Parathyroid adenoma (tissue), 2 donors: ENCODE results near the gene RBMS3.
A peak's percentile ranks its signal among the peaks of the same experiment; 100 is the strongest.

Source experiments
- H2AFZ ChIP-seq: fragments of 300-600 bp; sonication (generic); one replicate; pipeline ENCODE4 v1.7.0; 2017; ENCODE audit warnings: antibody characterized with exemption, mild to moderate bottlenecking
- H3K27ac ChIP-seq: fragments of 300-600 bp; sonication (generic); one replicate; pipeline ENCODE4 v1.7.0; 2017
- H3K27me3 ChIP-seq: fragments of 300-600 bp; sonication (generic); one replicate; pipeline ENCODE4 v1.7.0; 2017; ENCODE audit warnings: low read length; ENCODE audit not compliant: control insufficient read depth, insufficient read depth
- H3K36me3 ChIP-seq: fragments of 300-600 bp; sonication (generic); one replicate; pipeline ENCODE4 v1.7.0; 2017; ENCODE audit warnings: low read length; ENCODE audit not compliant: control insufficient read depth, insufficient read depth
- H3K4me1 ChIP-seq: fragments of 300-600 bp; sonication (generic); one replicate; pipeline ENCODE4 v1.7.0; 2017; ENCODE audit warnings: control low read depth
- H3K4me2 ChIP-seq: fragments of 300-600 bp; sonication (generic); one replicate; pipeline ENCODE4 v1.7.0; 2017; ENCODE audit warnings: low read length
- H3K4me3 ChIP-seq: fragments of 300-600 bp; sonication (generic); one replicate; pipeline ENCODE4 v1.7.0; 2017; ENCODE audit warnings: low read depth, low read length
- H3K79me2 ChIP-seq: fragments of 300-600 bp; sonication (generic); one replicate; pipeline ENCODE4 v1.7.0; 2017; ENCODE audit warnings: control low read depth
- H3K9ac ChIP-seq: fragments of 300-600 bp; sonication (generic); one replicate; pipeline ENCODE4 v1.7.0; 2017; ENCODE audit warnings: mild to moderate bottlenecking
- H3K9me3 ChIP-seq: fragments of 300-600 bp; sonication (generic); one replicate; pipeline ENCODE4 v1.7.0; 2017; ENCODE audit warnings: low read length; ENCODE audit not compliant: control insufficient read depth
- CTCF ChIP-seq: fragments of 300-600 bp; sonication (generic); IDR thresholded peaks from one replicate; pipeline ENCODE4 v1.7.0; 2017; ENCODE audit warnings: antibody characterized with exemption, mild to moderate bottlenecking
- donor health status: primary hyperparathyroidism.

The RBMS3 gene

GRCh38 chr3:29758434-29759322, 477.8 kb downstream of the RBMS3 start:
- no peak for TF ChIP-seq CTCF
- no peak overlapping the region for H3K9ac ChIP-seq
- peaks cover 20% of the 10 kb centered on the region for H3K4me1 ChIP-seq
- no peaks in the 10 kb centered on the region for H3K9me3 ChIP-seq
- no peaks in the 10 kb centered on the region for H3K79me2 ChIP-seq
- no peaks in the 10 kb centered on the region for H3K36me3 ChIP-seq
- H3K27ac ChIP-seq = peak overlapping the region; percentile 56
- no peak overlapping the region for H3K4me3 ChIP-seq
- no peaks in the 10 kb centered on the region for H3K27me3 ChIP-seq
- peak overlapping the region; percentile 59 for H2AFZ ChIP-seq
- H3K4me2 ChIP-seq = no peak overlapping the region

- Histone ChIP-seq H3K4me3 (no peak overlapping the region), H3K27me3 (no peaks in the 10 kb centered on the region), H3K4me2 (no peak overlapping the region), H3K27ac (peak overlapping the region; percentile 46), H3K9ac (no peak overlapping the region), H3K9me3 (no peaks in the 10 kb centered on the region), H3K79me2 (no peaks in the 10 kb centered on the region), H3K4me1 (peaks cover 20% of the 10 kb centered on the region), H2AFZ (peak overlapping the region; percentile 59), H3K36me3 (no peaks in the 10 kb centered on the region)
- TF ChIP-seq CTCF = no peak
Observed at GRCh38 chr3:29759411-29760225, 478.7 kb downstream of the RBMS3 start.

GRCh38 chr3:29760226-29760685, 479.4 kb downstream of the RBMS3 start:
- Histone ChIP-seq H3K4me1 (peaks cover 20% of the 10 kb centered on the region), H3K4me3 (no peak overlapping the region), H3K9me3 (no peaks in the 10 kb centered on the region), H3K9ac (no peak overlapping the region), H3K27me3 (no peaks in the 10 kb centered on the region), H3K27ac (no peak overlapping the region), H3K79me2 (no peaks in the 10 kb centered on the region), H3K36me3 (no peaks in the 10 kb centered on the region), H3K4me2 (no peak overlapping the region), H2AFZ (no peak overlapping the region)
- TF ChIP-seq CTCF = no peak

- Histone ChIP-seq H3K4me3 (no peak overlapping the region), H3K4me2 (no peak overlapping the region), H3K27ac (no peak overlapping the region), H3K9ac (no peak overlapping the region), H3K9me3 (no peaks in the 10 kb centered on the region), H3K36me3 (no peaks in the 10 kb centered on the region), H3K79me2 (no peaks in the 10 kb centered on the region), H3K4me1 (peaks cover 19% of the 10 kb centered on the region), H3K27me3 (no peaks in the 10 kb centered on the region), H2AFZ (no peak overlapping the region)
- no peak for TF ChIP-seq CTCF
Observed at GRCh38 chr3:29761517-29761916, 480.6 kb downstream of the RBMS3 start.
